HG03045 (cell line): Measurements from ENCODE around the gene IMMT.

Source experiments
- ATAC-seq: cut with Tn5 transposase; IDR thresholded peaks from one replicate; pipeline ENCODE4 v1.9.1; 2021; ENCODE audit warnings: mild to moderate bottlenecking, moderate library complexity; ENCODE audit not compliant: unreplicated experiment

Gene IMMT

DNA sequence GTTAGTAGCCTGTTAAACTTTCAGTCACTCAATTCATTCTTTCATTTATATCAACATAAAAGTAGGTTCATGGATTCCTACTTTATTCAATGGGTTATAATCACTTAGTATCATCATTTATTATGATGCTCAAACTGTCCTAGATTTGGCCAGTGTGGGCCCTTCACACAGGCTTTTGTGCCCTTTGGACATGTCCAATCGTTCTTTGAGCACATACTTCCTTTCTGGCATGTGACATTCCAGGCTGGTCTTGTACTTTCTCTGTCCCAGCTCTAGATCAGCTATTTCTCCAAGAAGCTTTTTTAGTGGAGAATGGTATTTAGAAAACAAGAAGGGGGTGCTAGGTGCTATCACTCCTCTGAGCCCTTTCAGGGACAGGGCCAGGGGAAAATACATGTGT is 101.0 kb downstream of the IMMT start:
- ATAC-seq = no peak
